Neural cell (in vitro differentiated cells): ENCODE results near the gene USP31. TPM values are rescaled to one million over a fixed set of nuclear protein-coding genes. Genes with fewer than 3 reads are reported as not detected.

Experiments used
- H2AFZ ChIP-seq: fragments of 200-600, 300-800 bp; sonication (generic), shearing (Covaris generic); 2 replicates; pipeline ENCODE4 v1.6.0; 2014; ENCODE audit warnings: low read depth, mild to moderate bottlenecking, antibody characterized with exemption, low read length, moderate library complexity
- H3F3A ChIP-seq: fragments of 200-600 bp; shearing (Covaris generic); 2 replicates; pipeline ENCODE4 v1.6.1; 2016; ENCODE audit warnings: mild to moderate bottlenecking, moderate library complexity, mixed read lengths, antibody characterized with exemption, low read length; ENCODE audit not compliant: insufficient read depth, poor library complexity, severe bottlenecking
- H3K27ac ChIP-seq: fragments of 200-600, 300-800 bp; sonication (generic), shearing (Covaris generic); 2 replicates; pipeline ENCODE4 v1.5.1; 2014; ENCODE audit warnings: mild to moderate bottlenecking, low read length, moderate library complexity
- H3K27me3 ChIP-seq: fragments of 300-800, 200-600 bp; sonication (generic), shearing (Covaris generic); 2 replicates; pipeline ENCODE4 v1.6.0; 2014; ENCODE audit warnings: mild to moderate bottlenecking, low read depth, low read length, moderate library complexity; ENCODE audit not compliant: insufficient read depth
- H3K36me3 ChIP-seq: fragments of 300-800, 200-600 bp; sonication (generic), shearing (Covaris generic); 2 replicates; pipeline ENCODE4 v1.5.1; 2014; ENCODE audit warnings: mild to moderate bottlenecking, antibody characterized with exemption, low read length, moderate library complexity; ENCODE audit not compliant: insufficient read depth
- H3K4me2 ChIP-seq: fragments of 300-800, 200-600 bp; sonication (generic), shearing (Covaris generic); 2 replicates; pipeline ENCODE4 v1.6.0; 2014; ENCODE audit warnings: mild to moderate bottlenecking, low read length
- H3K4me3 ChIP-seq: fragments of 300-800, 200-600 bp; sonication (generic), shearing (Covaris generic); 2 replicates; pipeline ENCODE4 v1.5.1; 2014; ENCODE audit warnings: mild to moderate bottlenecking, low read length, moderate library complexity
- H3K79me2 ChIP-seq: fragments of 200-600 bp; shearing (Covaris generic); replicated peaks from 2 replicates; pipeline ENCODE4 v1.6.0; 2014; ENCODE audit warnings: mild to moderate bottlenecking, low read length, moderate library complexity; ENCODE audit not compliant: insufficient read depth
- H3K9ac ChIP-seq: fragments of 300-800, 200-600 bp; sonication (generic), shearing (Covaris generic); 2 replicates; pipeline ENCODE4 v1.6.1; 2016; ENCODE audit warnings: mild to moderate bottlenecking, low read length, mixed read lengths
- H3K9me2 ChIP-seq: fragments of 200-600 bp; shearing (Covaris generic); 2 replicates; pipeline ENCODE4 v1.6.1; 2016; ENCODE audit warnings: mild to moderate bottlenecking, low read length, mixed read lengths; ENCODE audit not compliant: insufficient read depth
- H3K9me3 ChIP-seq: fragments of 200-600, 300-800 bp; sonication (generic), shearing (Covaris generic); 2 replicates; pipeline ENCODE4 v1.6.1; 2016; ENCODE audit warnings: mild to moderate bottlenecking, mixed run types, low read length, moderate library complexity, mixed read lengths
- H4K20me1 ChIP-seq: fragments of 200-600 bp; shearing (Covaris generic); 2 replicates; pipeline ENCODE4 v1.6.1; 2016; ENCODE audit warnings: mild to moderate bottlenecking, mixed run types; ENCODE audit not compliant: insufficient read depth
- EP300 ChIP-seq: fragments of 450-650 bp; conservative IDR thresholded peaks from 2 replicates; pipeline ENCODE4 v1.6.1; 2014; ENCODE audit warnings: antibody characterized with exemption, mild to moderate bottlenecking, moderate library complexity; ENCODE audit not compliant: poor library complexity, severe bottlenecking
- EZH2 ChIP-seq: fragments of 200-600, 300-800 bp; shearing (Covaris generic), sonication (generic); IDR thresholded peaks from 2 replicates; pipeline ENCODE4 v1.6.1; 2014; ENCODE audit warnings: antibody characterized with exemption, low read length, borderline replicate concordance, mild to moderate bottlenecking; ENCODE audit not compliant: insufficient read depth, poor library complexity, severe bottlenecking
- MXI1 ChIP-seq: fragments of 450-650 bp; conservative IDR thresholded peaks from 2 replicates; pipeline ENCODE4 v1.6.1; 2014; ENCODE audit warnings: antibody characterized with exemption, mild to moderate bottlenecking; ENCODE audit not compliant: poor library complexity, severe bottlenecking
- POLR2AphosphoS5 ChIP-seq: IDR thresholded peaks from 2 replicates; pipeline ENCODE4 v1.6.1; 2012
- RAD21 ChIP-seq: fragments of 450-650 bp; conservative IDR thresholded peaks from 2 replicates; pipeline ENCODE4 v1.6.1; 2014; ENCODE audit warnings: antibody characterized with exemption, mild to moderate bottlenecking, moderate library complexity
- SMC3 ChIP-seq: fragments of 450-650 bp; conservative IDR thresholded peaks from 2 replicates; pipeline ENCODE4 v1.6.1; 2014; ENCODE audit warnings: antibody characterized with exemption, mild to moderate bottlenecking, moderate library complexity; ENCODE audit not compliant: poor library complexity
- TAF1 ChIP-seq: IDR thresholded peaks from 2 replicates; pipeline ENCODE4 v1.6.1; 2012; ENCODE audit warnings: low read depth
- polyA plus RNA-seq: library from polyadenylated mRNA; depleted of rRNA; stranded (reverse); fragments of >200 nt; gene quantifications from 2 replicates; pipeline ENCODE4 v1.2.3, GENCODE V29; 2014
- TF ChIP-seq, protein P1 (sequence below): fragments of 450-650 bp; IDR thresholded peaks from 2 replicates; pipeline ENCODE4 v1.5.1; 2014; ENCODE audit warnings: antibody characterized with exemption, mild to moderate bottlenecking, moderate library complexity; ENCODE audit not compliant: poor library complexity, severe bottlenecking
- TF ChIP-seq, protein P2 (sequence below): IDR thresholded peaks from 2 replicates; pipeline ENCODE4 v1.6.1; 2012; ENCODE audit warnings: borderline replicate concordance

The USP31 gene
- polyA plus RNA-seq, 1 donor from 2014 or later, result 5.8 TPM

DNA sequence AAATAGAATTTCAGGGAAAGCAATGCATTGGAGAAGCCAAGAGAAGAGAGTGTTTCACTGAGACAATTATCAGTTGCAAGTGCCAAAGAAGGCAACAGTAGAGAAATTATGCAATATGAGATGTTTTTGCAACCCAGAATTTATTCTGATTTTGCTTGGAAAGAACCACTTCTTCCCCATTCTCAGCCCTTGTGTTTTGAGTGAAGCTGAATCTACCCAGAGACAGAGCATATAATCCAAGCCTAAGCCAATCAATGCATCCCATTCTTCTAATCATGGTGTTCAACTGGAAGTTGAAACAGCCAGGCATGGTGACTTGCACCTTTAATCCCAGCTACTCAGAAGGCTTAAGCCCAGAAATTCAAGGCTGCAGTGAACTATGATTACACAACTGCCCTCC, 26.4 kb upstream of the USP31 start:
- H3K9me3 ChIP-seq, result no peaks in the 10 kb centered on the region
- H2AFZ ChIP-seq, result no peak overlapping the region

DNA sequence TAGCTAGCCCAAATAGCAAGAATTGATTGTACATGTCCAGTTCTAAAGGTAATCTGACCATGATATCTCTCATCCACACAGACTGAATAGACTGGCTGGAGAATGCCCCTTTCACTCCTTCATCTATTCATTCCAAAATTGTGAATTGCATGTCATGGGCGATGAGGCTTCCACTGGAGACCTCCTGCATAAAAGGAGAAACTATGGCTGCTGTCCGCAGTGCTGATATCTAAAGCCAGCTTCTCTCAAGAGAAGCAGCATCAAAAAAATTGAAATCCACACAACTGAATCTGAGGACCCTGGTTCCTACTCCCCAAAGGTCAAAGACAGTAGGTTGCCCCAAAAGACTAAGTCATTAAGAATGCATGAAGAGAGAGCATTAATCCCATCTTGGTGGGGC, 25.4 kb upstream of the USP31 start:
- H3K27ac ChIP-seq, result no peak overlapping the region
- no peaks in the 10 kb centered on the region for H3K9me3 ChIP-seq
- H4K20me1 ChIP-seq, result no peaks in the 10 kb centered on the region
- no peak overlapping the region for H3K4me2 ChIP-seq
- no peak overlapping the region for H3K9ac ChIP-seq
- no peaks in the 10 kb centered on the region for H3F3A ChIP-seq
- no peak overlapping the region for H3K4me3 ChIP-seq
- H3K27me3 ChIP-seq, result no peaks in the 10 kb centered on the region
- no peaks in the 10 kb centered on the region for H3K36me3 ChIP-seq
- TF ChIP-seq SMC3, result no peak
- no peak for TF ChIP-seq EZH2
- no peak for TF ChIP-seq EP300
- no peak for TF ChIP-seq TAF1
- no peak for TF ChIP-seq MXI1
- TF ChIP-seq POLR2AphosphoS5, result no peak
- H3K79me2 ChIP-seq, result no peaks in the 10 kb centered on the region
- H2AFZ ChIP-seq, result no peak overlapping the region
- no peaks in the 10 kb centered on the region for H3K9me2 ChIP-seq

More for the DNA sequence above, 26.4 kb upstream of the USP31 start:
- Histone ChIP-seq H3K79me2 (no peaks in the 10 kb centered on the region), H3K9me2 (no peaks in the 10 kb centered on the region), H3K27ac (no peak overlapping the region), H3F3A (no peaks in the 10 kb centered on the region), H3K36me3 (no peaks in the 10 kb centered on the region), H3K4me3 (no peak overlapping the region), H3K27me3 (no peaks in the 10 kb centered on the region), H4K20me1 (no peaks in the 10 kb centered on the region), H3K4me2 (no peak overlapping the region), H3K9ac (no peak overlapping the region)
- TF ChIP-seq EZH2 (no peak), SMC3 (no peak)
- TF ChIP-seq, protein P1, sequence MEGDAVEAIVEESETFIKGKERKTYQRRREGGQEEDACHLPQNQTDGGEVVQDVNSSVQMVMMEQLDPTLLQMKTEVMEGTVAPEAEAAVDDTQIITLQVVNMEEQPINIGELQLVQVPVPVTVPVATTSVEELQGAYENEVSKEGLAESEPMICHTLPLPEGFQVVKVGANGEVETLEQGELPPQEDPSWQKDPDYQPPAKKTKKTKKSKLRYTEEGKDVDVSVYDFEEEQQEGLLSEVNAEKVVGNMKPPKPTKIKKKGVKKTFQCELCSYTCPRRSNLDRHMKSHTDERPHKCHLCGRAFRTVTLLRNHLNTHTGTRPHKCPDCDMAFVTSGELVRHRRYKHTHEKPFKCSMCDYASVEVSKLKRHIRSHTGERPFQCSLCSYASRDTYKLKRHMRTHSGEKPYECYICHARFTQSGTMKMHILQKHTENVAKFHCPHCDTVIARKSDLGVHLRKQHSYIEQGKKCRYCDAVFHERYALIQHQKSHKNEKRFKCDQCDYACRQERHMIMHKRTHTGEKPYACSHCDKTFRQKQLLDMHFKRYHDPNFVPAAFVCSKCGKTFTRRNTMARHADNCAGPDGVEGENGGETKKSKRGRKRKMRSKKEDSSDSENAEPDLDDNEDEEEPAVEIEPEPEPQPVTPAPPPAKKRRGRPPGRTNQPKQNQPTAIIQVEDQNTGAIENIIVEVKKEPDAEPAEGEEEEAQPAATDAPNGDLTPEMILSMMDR, result no peak

DNA sequence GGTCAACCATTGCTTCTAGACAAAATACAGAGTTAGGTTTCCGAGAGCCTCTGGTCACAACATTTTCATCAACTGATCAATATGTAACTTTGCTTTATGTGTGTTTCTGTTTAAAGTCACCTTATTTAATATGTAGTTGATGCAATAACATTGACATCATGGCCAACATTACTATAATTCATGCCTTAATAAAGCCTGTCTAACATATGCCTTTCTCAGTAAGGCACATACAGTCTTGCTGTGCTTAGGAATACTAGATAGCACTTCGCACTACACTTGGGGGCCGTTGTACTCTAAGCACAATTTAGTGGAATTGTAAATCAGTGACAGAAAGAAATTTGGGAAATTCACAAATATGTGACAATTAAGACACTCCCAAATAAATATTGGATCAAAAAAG, 23.7 kb upstream of the USP31 start:
- H3K9ac ChIP-seq, result no peak overlapping the region
- H4K20me1 ChIP-seq, result no peaks in the 10 kb centered on the region
- no peaks in the 10 kb centered on the region for H3K9me3 ChIP-seq
- H3K9me2 ChIP-seq, result no peaks in the 10 kb centered on the region
- no peak for TF ChIP-seq RAD21
- TF ChIP-seq SMC3, result no peak
- no peak for TF ChIP-seq EP300
- TF ChIP-seq MXI1, result no peak
- no peak for TF ChIP-seq EZH2
- TF ChIP-seq, protein P1, result no peak
- no peak for TF ChIP-seq POLR2AphosphoS5
- TF ChIP-seq, protein P2, sequence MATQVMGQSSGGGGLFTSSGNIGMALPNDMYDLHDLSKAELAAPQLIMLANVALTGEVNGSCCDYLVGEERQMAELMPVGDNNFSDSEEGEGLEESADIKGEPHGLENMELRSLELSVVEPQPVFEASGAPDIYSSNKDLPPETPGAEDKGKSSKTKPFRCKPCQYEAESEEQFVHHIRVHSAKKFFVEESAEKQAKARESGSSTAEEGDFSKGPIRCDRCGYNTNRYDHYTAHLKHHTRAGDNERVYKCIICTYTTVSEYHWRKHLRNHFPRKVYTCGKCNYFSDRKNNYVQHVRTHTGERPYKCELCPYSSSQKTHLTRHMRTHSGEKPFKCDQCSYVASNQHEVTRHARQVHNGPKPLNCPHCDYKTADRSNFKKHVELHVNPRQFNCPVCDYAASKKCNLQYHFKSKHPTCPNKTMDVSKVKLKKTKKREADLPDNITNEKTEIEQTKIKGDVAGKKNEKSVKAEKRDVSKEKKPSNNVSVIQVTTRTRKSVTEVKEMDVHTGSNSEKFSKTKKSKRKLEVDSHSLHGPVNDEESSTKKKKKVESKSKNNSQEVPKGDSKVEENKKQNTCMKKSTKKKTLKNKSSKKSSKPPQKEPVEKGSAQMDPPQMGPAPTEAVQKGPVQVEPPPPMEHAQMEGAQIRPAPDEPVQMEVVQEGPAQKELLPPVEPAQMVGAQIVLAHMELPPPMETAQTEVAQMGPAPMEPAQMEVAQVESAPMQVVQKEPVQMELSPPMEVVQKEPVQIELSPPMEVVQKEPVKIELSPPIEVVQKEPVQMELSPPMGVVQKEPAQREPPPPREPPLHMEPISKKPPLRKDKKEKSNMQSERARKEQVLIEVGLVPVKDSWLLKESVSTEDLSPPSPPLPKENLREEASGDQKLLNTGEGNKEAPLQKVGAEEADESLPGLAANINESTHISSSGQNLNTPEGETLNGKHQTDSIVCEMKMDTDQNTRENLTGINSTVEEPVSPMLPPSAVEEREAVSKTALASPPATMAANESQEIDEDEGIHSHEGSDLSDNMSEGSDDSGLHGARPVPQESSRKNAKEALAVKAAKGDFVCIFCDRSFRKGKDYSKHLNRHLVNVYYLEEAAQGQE, result no peak
- TF ChIP-seq TAF1, result no peak
- no peak overlapping the region for H2AFZ ChIP-seq
- no peak overlapping the region for H3K4me3 ChIP-seq
- H3K27ac ChIP-seq, result no peak overlapping the region
- no peaks in the 10 kb centered on the region for H3K27me3 ChIP-seq
- H3F3A ChIP-seq, result no peaks in the 10 kb centered on the region
- no peaks in the 10 kb centered on the region for H3K79me2 ChIP-seq
- no peaks in the 10 kb centered on the region for H3K36me3 ChIP-seq
- no peak overlapping the region for H3K4me2 ChIP-seq
